Loucy (cell line): ENCODE results near the gene ASMT.

Source experiments
- H2AFZ ChIP-seq: fragments of 200-600 bp; sonication (generic); 2 replicates; pipeline ENCODE4 v1.6.0; 2016; ENCODE audit warnings: antibody characterized with exemption, mild to moderate bottlenecking, low read length, moderate library complexity
- H3F3A ChIP-seq: fragments of 200-600 bp; 2 replicates; pipeline ENCODE4 v1.6.0; 2016; ENCODE audit warnings: antibody characterized with exemption, low read depth, mild to moderate bottlenecking
- H3K27me3 ChIP-seq: fragments of 200-600 bp; sonication (generic); 2 replicates; pipeline ENCODE4 v1.6.1; 2014; ENCODE audit warnings: low read length, mild to moderate bottlenecking; ENCODE audit not compliant: insufficient read depth, poor library complexity, severe bottlenecking
- H3K36me3 ChIP-seq: fragments of 200-600 bp; sonication (generic); 2 replicates; pipeline ENCODE4 v1.6.1; 2016; ENCODE audit warnings: low read length; ENCODE audit not compliant: insufficient read depth
- H3K4me1 ChIP-seq: fragments of 200-600 bp; sonication (generic); 2 replicates; pipeline ENCODE4 v1.5.1; 2014; ENCODE audit warnings: low read length, mild to moderate bottlenecking; ENCODE audit not compliant: insufficient read depth, poor library complexity, severe bottlenecking
- H3K4me2 ChIP-seq: fragments of 200-600 bp; sonication (generic); 2 replicates; pipeline ENCODE4 v1.6.0; 2014; ENCODE audit warnings: antibody characterized with exemption, low read length, low read depth, mild to moderate bottlenecking; ENCODE audit not compliant: poor library complexity, severe bottlenecking
- H3K4me3 ChIP-seq: fragments of 200-600 bp; sonication (generic); 2 replicates; pipeline ENCODE4 v1.5.1; 2014; ENCODE audit warnings: low read length, mild to moderate bottlenecking, mixed read lengths; ENCODE audit not compliant: poor library complexity, severe bottlenecking
- H3K79me2 ChIP-seq: fragments of 200-600 bp; sonication (generic); 2 replicates; pipeline ENCODE4 v1.6.1; 2014; ENCODE audit warnings: low read length; ENCODE audit not compliant: insufficient read depth
- H3K9ac ChIP-seq: fragments of 200-600 bp; sonication (generic); 2 replicates; pipeline ENCODE4 v1.6.0; 2014; ENCODE audit warnings: mild to moderate bottlenecking, low read depth, low read length, moderate library complexity; ENCODE audit not compliant: poor library complexity, severe bottlenecking
- H3K9me2 ChIP-seq: fragments of 200-600 bp; sonication (generic); replicated peaks from 2 replicates; pipeline ENCODE4 v1.6.1; 2016; ENCODE audit warnings: low read depth, low read length, mixed read lengths
- H3K9me3 ChIP-seq: fragments of 200-600 bp; sonication (generic); 2 replicates; pipeline ENCODE4 v1.6.1; 2014; ENCODE audit warnings: mild to moderate bottlenecking, antibody characterized with exemption, low read length, low read depth; ENCODE audit not compliant: insufficient read depth
- H4K20me1 ChIP-seq: fragments of 200-600 bp; sonication (generic); 2 replicates; pipeline ENCODE4 v1.6.0; 2014; ENCODE audit warnings: antibody characterized with exemption, low read length, mild to moderate bottlenecking; ENCODE audit not compliant: insufficient read depth, poor library complexity, severe bottlenecking
- CTCF ChIP-seq: fragments of 200-600 bp; sonication (generic); conservative IDR thresholded peaks from 2 replicates; pipeline ENCODE4 v1.5.1; 2014; ENCODE audit warnings: mild to moderate bottlenecking, antibody characterized with exemption, low read length
- EZH2phosphoT487 ChIP-seq: fragments of 200-600 bp; IDR thresholded peaks from 2 replicates; pipeline ENCODE4 v1.6.1; 2018; ENCODE audit warnings: antibody characterized with exemption, mild to moderate bottlenecking, moderate library complexity, borderline replicate concordance

Gene ASMT

GRCh38 chrX:1601051-1601767, 13.7 kb upstream of the ASMT start:
- H3K4me1 ChIP-seq, result no peaks in the 10 kb centered on the region
- peaks cover 14% of the 10 kb centered on the region; the same call in 1 of the 2 replicates for H3K79me2 ChIP-seq
- TF ChIP-seq CTCF, result no peak
- TF ChIP-seq EZH2phosphoT487, result no peak
- no peaks in the 10 kb centered on the region for H3F3A ChIP-seq
- peaks cover 47% of the 10 kb centered on the region; the same call in 1 of the 2 replicates for H3K36me3 ChIP-seq
- no peaks in the 10 kb centered on the region for H3K27me3 ChIP-seq
- no peak overlapping the region for H3K9ac ChIP-seq
- no peak overlapping the region for H3K4me3 ChIP-seq
- H3K9me3 ChIP-seq, result no peaks in the 10 kb centered on the region
- H4K20me1 ChIP-seq, result peaks cover 2% of the 10 kb centered on the region
- H3K4me2 ChIP-seq, result no peak overlapping the region
- H3K9me2 ChIP-seq, result no peaks in the 10 kb centered on the region
- H2AFZ ChIP-seq, result no peak overlapping the region

GRCh38 chrX:1601768-1602085, 13.1 kb upstream of the ASMT start:
- Histone ChIP-seq H3K9ac (no peak overlapping the region), H3K4me1 (no peaks in the 10 kb centered on the region), H3F3A (no peaks in the 10 kb centered on the region), H4K20me1 (peaks cover 2% of the 10 kb centered on the region), H3K79me2 (peaks cover 13% of the 10 kb centered on the region; the same call in 1 of the 2 replicates), H3K4me3 (no peak overlapping the region), H3K9me3 (no peaks in the 10 kb centered on the region), H3K4me2 (no peak overlapping the region), H3K27me3 (no peaks in the 10 kb centered on the region), H3K36me3 (peaks cover 46% of the 10 kb centered on the region; the same call in 1 of the 2 replicates), H3K9me2 (no peaks in the 10 kb centered on the region), H2AFZ (no peak overlapping the region)
- TF ChIP-seq EZH2phosphoT487 (no peak), CTCF (no peak)

GRCh38 chrX:1602299-1602698, 12.6 kb upstream of the ASMT start:
- Histone ChIP-seq H3K36me3 (peaks cover 40% of the 10 kb centered on the region; the same call in 1 of the 2 replicates), H3K4me2 (no peak overlapping the region), H3K27me3 (no peaks in the 10 kb centered on the region), H3K9ac (no peak overlapping the region), H3K4me1 (no peaks in the 10 kb centered on the region), H3F3A (no peaks in the 10 kb centered on the region), H3K9me3 (no peaks in the 10 kb centered on the region), H2AFZ (no peak overlapping the region), H3K4me3 (no peak overlapping the region), H4K20me1 (peaks cover 2% of the 10 kb centered on the region), H3K9me2 (no peaks in the 10 kb centered on the region), H3K79me2 (peaks cover 7% of the 10 kb centered on the region; the same call in 1 of the 2 replicates)
- no peak for TF ChIP-seq CTCF
- TF ChIP-seq EZH2phosphoT487, result no peak
